PC-9 (cell line): ENCODE results near the gene LTA. TPM values are rescaled to one million over a fixed set of nuclear protein-coding genes. Genes with fewer than 3 reads are reported as not detected.
A peak's percentile ranks its signal among the peaks of the same experiment; 100 is the strongest.

ENCODE experiments used
- BruUV-seq: library from RNA; stranded (reverse); fragments of 400-500 nt; replicated peaks from 2 replicates; lab custom pipeline; 2021; lab: Mats Ljungman, UMichigan
- CTCF ChIA-PET: fragments of 300-600 bp; sonication (Branson Sonifier 250); formaldehyde crosslinking; loops from one replicate; lab custom pipeline; 2022; ENCODE audit warnings: antibody characterized with exemption; lab: Charles Lee
- POLR2A ChIA-PET: fragments of 300-600 bp; sonication (Branson Sonifier 250); formaldehyde crosslinking; loops from one replicate; lab custom pipeline; 2022; ENCODE audit warnings: antibody characterized with exemption; ENCODE audit not compliant: unreplicated experiment; lab: Charles Lee
- DNase-seq, 2 experiments: peaks; one replicate each; pipeline versions ENCODE4 v3.0.0 to v3.0.0-alpha.2; 2015 to 2022; ENCODE audit warnings: mixed read lengths in 1 of 2
- H2AFZ ChIP-seq: fragments of 200-600 bp; sonication (generic); 2 replicates; pipeline ENCODE4 v1.8.1; 2017; ENCODE audit warnings: antibody characterized with exemption
- H3F3A ChIP-seq: fragments of 200-600 bp; sonication (generic); 2 replicates; pipeline ENCODE4 v1.8.1; 2017; ENCODE audit warnings: antibody characterized with exemption, mild to moderate bottlenecking, low read depth; ENCODE audit not compliant: insufficient read depth
- H3K27ac ChIP-seq: fragments of 200-600 bp; sonication (generic); 2 replicates; pipeline ENCODE4 v1.6.1; 2016; ENCODE audit warnings: mixed run types
- H3K27me3 ChIP-seq: fragments of 200-600 bp; sonication (generic); 2 replicates; pipeline ENCODE4 v1.6.1; 2016; ENCODE audit warnings: low read depth, mixed run types; ENCODE audit not compliant: insufficient read depth
- H3K36me3 ChIP-seq: fragments of 200-600 bp; sonication (generic); 2 replicates; pipeline ENCODE4 v1.6.1; 2016; ENCODE audit warnings: low read depth, mixed run types
- H3K4me1 ChIP-seq: fragments of 200-600 bp; sonication (generic); replicated peaks from 2 replicates; pipeline ENCODE4 v1.6.1; 2016; ENCODE audit warnings: mixed run types; ENCODE audit not compliant: insufficient read depth
- H3K4me2 ChIP-seq: fragments of 200-600 bp; sonication (generic); 2 replicates; pipeline ENCODE4 v1.6.1; 2017; ENCODE audit warnings: mixed run types
- H3K4me3 ChIP-seq: fragments of 200-600 bp; sonication (generic); 2 replicates; pipeline ENCODE4 v1.6.1; 2016; ENCODE audit warnings: mixed run types
- H3K79me2 ChIP-seq: fragments of 200-600 bp; sonication (generic); 2 replicates; pipeline ENCODE4 v1.6.1; 2017; ENCODE audit warnings: low read depth, mixed run types
- H3K9me2 ChIP-seq: fragments of 200-600 bp; sonication (generic); 2 replicates; pipeline ENCODE4 v1.8.1; 2017; ENCODE audit warnings: mild to moderate bottlenecking; ENCODE audit not compliant: insufficient read depth
- H3K9me3 ChIP-seq: fragments of 200-600 bp; sonication (generic); 2 replicates; pipeline ENCODE4 v1.8.1; 2016; ENCODE audit warnings: low read depth; ENCODE audit not compliant: insufficient read depth
- H4K20me1 ChIP-seq: fragments of 200-600 bp; sonication (generic); 2 replicates; pipeline ENCODE4 v1.8.1; 2017; ENCODE audit not compliant: insufficient read depth
- CTCF ChIP-seq: fragments of 200-600 bp; sonication (generic); conservative IDR thresholded peaks from 2 replicates; pipeline ENCODE4 v1.6.1; 2017; ENCODE audit warnings: mixed run types, antibody characterized with exemption, mild to moderate bottlenecking, moderate library complexity
- EZH2 ChIP-seq: fragments of 200-600 bp; sonication (generic); IDR thresholded peaks from 2 replicates; pipeline ENCODE4 v1.8.0; 2017; ENCODE audit warnings: antibody characterized with exemption, low read depth
- intact Hi-C: fragments of 100-400 bp; cut with micrococcal nuclease; formaldehyde crosslinking; loops from one replicate; pipeline ENCODE4 v1.10.0; 2022; ENCODE audit not compliant: unreplicated experiment
- total RNA-seq: library from RNA; stranded (reverse); gene quantifications from 2 replicates; pipeline ENCODE4 v1.2.3, GENCODE V29; 2021

Gene LTA
- total RNA-seq, 1 experiment from 2014 or later = not detected

GRCh38 chr6:31532644-31533454, 39.2 kb upstream of the LTA start:
- H3K27ac ChIP-seq = no peak overlapping the region
- no peaks in the 10 kb centered on the region for H3K27me3 ChIP-seq
- peaks cover 79% of the 10 kb centered on the region for H4K20me1 ChIP-seq
- H3K4me2 ChIP-seq = no peak overlapping the region
- H3K4me1 ChIP-seq = no peaks in the 10 kb centered on the region
- H2AFZ ChIP-seq = no peak overlapping the region
- no peaks in the 10 kb centered on the region for H3K9me3 ChIP-seq
- H3K4me3 ChIP-seq = no peak overlapping the region
- no TSS peak for BruUV-seq
- TF ChIP-seq CTCF (no peak), EZH2 (no peak)
- H3K9me2 ChIP-seq = no peaks in the 10 kb centered on the region
- no peak for DNase-seq
- H3F3A ChIP-seq = peaks cover 74% of the 10 kb centered on the region
- peaks cover 30% of the 10 kb centered on the region for H3K79me2 ChIP-seq
- intact Hi-C loops = no loop called here
- CTCF ChIA-PET = no interaction called here
- H3K36me3 ChIP-seq = peaks cover 52% of the 10 kb centered on the region
- POLR2A ChIA-PET = interaction anchor here (0.5 kb wide), 1 partner anchor 91 kb away, joined by 5 read pairs; no protein-coding TSS in a partner anchor

DNA sequence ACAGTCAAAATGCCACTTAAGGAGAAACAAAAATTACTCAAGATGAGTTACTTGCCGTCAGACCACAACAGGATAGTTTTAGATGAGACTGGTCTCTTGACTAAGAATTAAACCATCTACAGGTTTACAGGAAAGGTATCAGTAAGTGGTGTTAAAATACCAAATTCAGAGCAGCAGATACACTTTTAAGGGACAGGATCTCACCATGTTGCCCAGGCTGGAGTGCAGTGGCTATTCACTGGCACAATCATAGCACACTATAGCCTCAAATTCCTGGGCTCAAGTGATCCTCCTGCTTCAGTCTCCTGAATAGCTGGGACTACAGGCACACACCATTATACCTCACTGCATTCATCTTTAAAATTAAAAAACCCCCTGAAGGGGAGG, 38.6 kb upstream of the LTA start:
- POLR2A ChIA-PET = no interaction called here
- H3K36me3 ChIP-seq = peaks cover 56% of the 10 kb centered on the region

DNA sequence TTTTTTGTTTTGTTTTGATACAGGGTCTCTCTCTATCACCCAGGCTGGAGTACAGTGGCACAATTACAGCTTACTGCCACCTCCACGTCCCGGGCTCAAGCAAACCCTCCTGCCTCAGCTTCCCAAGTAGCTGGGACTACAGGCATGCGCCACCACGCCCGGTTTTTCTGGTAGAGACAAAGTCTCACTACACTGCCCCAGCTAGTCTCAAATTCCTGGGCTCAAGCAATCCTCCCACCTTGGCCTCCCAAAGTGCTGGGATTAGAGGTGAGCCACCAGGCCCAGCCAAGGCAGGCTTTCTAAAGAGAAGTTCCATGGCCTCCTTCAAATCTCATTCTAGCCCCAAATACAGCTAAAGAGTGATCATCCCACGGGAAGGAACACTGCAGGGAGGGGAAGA, 38.1 kb upstream of the LTA start:
- no peaks in the 10 kb centered on the region for H3K27me3 ChIP-seq
- no peak for DNase-seq
- peaks cover 73% of the 10 kb centered on the region for H3F3A ChIP-seq
- TF ChIP-seq EZH2 (no peak), CTCF (no peak)
- H4K20me1 ChIP-seq = peaks cover 91% of the 10 kb centered on the region
- no peak overlapping the region for H3K4me2 ChIP-seq
- no peak overlapping the region for H2AFZ ChIP-seq
- no peak overlapping the region for H3K27ac ChIP-seq
- ChIA-PET POLR2A (no interaction called here), CTCF (no interaction called here)
- 0 out of 2 replicates have a peak, but pooled peaks cover 4% of the 10 kb centered on the region for H3K4me1 ChIP-seq
- H3K79me2 ChIP-seq = peaks cover 41% of the 10 kb centered on the region
- no peak overlapping the region for H3K4me3 ChIP-seq
- H3K36me3 ChIP-seq = peaks cover 62% of the 10 kb centered on the region
- intact Hi-C loops = no loop called here
- H3K9me3 ChIP-seq = no peaks in the 10 kb centered on the region
- TSS peak; percentile 0 for BruUV-seq
- H3K9me2 ChIP-seq = no peaks in the 10 kb centered on the region

More for the DNA sequence above, 38.6 kb upstream of the LTA start:
- Histone ChIP-seq H3K4me1 (no peaks in the 10 kb centered on the region), H2AFZ (no peak overlapping the region), H3K4me2 (no peak overlapping the region), H3K9me2 (no peaks in the 10 kb centered on the region), H3K79me2 (peaks cover 35% of the 10 kb centered on the region), H3K4me3 (no peak overlapping the region), H3K27me3 (no peaks in the 10 kb centered on the region), H3F3A (peaks cover 74% of the 10 kb centered on the region), H4K20me1 (peaks cover 85% of the 10 kb centered on the region), H3K9me3 (no peaks in the 10 kb centered on the region), H3K27ac (no peak overlapping the region)
- CTCF ChIA-PET = no interaction called here
- intact Hi-C loops = no loop called here
- no TSS peak for BruUV-seq
- DNase-seq = no peak
- no peak for TF ChIP-seq CTCF
- no peak for TF ChIP-seq EZH2
